Measurements from ENCODE around the gene AGXT. TPM values are rescaled to one million over a fixed set of nuclear protein-coding genes. Genes with fewer than 3 reads are reported as not detected.

The AGXT gene
- total and polyA plus RNA-seq, 4 donors: 254 to 1,572 (median 1,428) TPM

DNA sequence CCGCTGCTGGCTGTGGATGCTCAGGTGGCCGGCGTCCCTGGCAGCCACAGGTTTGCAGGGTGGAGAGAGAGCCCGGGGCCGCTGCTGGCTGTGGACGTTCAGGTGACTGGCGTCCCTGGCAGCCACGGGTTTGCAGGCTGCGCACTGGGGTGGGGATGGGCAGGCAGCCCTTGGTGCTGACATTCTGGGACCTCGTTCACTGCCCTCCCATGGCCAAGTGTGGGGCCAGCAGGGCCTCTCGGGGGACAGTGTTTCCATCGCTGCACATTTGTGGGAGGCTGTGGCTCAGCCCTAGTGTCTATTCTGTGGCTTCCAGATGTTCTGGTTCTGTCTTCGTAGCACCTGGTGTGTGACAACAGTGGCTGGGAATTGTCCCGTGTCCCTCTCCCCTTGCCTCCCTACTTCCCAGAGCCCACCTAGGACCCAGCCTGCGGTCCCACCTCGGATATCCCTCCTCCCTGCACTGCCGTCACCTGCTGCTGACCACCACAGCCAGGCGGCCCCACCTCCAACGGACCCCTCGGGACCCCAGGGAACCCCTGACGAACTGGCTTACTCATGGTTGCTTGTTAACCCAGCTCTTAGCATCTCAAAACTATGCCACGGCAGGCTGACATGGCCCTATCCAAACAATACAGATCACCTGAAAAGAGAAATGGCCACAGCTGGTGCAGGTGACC, 38.4 kb downstream of the AGXT start (continued):
- no peak for TF ChIP-seq REST (IDR thresholded peaks at IDR 0.05)
- TF ChIP-seq, protein P1, sequence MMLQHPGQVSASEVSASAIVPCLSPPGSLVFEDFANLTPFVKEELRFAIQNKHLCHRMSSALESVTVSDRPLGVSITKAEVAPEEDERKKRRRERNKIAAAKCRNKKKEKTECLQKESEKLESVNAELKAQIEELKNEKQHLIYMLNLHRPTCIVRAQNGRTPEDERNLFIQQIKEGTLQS (IDR thresholded peaks at IDR 0.05): no peak
- TF ChIP-seq NR2F2 (IDR thresholded peaks at IDR 0.05): no peak

DNA sequence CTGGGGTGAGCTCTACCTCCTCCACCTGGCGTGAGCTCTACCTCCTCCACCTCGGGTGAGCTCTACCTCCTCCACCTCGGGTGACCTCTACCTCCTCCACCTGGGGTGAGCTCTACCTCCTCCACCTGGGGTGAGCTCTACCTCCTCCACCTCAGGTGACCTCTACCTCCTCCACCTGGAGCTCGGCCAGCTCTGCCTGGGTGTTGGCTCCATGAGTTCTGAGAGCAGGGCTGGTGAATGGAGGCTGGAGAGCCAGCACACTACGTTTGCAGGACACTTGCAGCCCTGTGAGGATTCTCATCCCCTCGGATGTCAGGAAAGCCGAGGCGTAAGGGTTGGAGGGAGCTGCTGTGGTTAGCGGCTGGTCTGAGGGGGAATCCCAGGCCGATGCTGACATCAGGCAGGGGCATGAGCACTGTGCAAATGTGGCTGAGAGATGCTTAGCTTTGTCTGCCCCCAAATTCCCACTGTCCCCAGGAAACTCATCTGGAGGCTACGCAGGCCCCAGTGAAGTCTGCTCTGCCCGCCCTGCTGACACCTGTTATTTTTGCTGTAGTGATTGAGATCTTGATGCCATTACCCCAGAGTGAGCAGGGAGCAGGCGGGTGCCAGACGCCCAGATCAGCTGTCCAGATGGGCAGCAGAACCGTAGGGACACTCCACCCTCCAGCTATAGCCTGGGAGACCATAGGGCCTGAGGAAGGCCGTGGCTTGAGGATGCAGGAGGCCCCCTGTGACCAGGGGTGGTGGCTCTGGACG, 40.8 kb downstream of the AGXT start:
- WGBS: 81% methylated on average over 17 of the region's 17 CpGs
- no peaks in the 10 kb centered on the region for H3K36me3 ChIP-seq (ENCODE audit: control insufficient read depth in 4 of 4, insufficient read depth in 3 of 4, low read depth in 1 of 4, low read length in 3 of 4)
- peaks cover 0 to 15% (median 3%) of the 10 kb centered on the region in 4 donors for H3K4me1 ChIP-seq (ENCODE audit: control insufficient read depth in 4 of 4, insufficient read depth in 4 of 4, low read length in 3 of 4)
- no peaks in the 10 kb centered on the region for H3K9me3 ChIP-seq (ENCODE audit: control insufficient read depth in 4 of 4, low read length in 3 of 4)
- DNase-seq (ENCODE audit: low spot score): no peak
- H3K9ac ChIP-seq (ENCODE audit: low read depth in 1 of 2, low read length in 2 of 2): no peak overlapping the region
- TF ChIP-seq FOXA2 (IDR thresholded peaks at IDR 0.05) (no peak), RXRA (IDR thresholded peaks at IDR 0.05) (no peak), EGR1 (IDR thresholded peaks at IDR 0.05; ENCODE audit: low read depth in 2 of 2) (no peak), TAF1 (conservative IDR thresholded peaks at IDR 0.05) (no peak), NR2F2 (IDR thresholded peaks at IDR 0.05) (no peak), REST (IDR thresholded peaks at IDR 0.05) (no peak), SP1 (IDR thresholded peaks at IDR 0.05) (no peak), MAX (IDR thresholded peaks at IDR 0.05) (no peak), RAD21 (IDR thresholded peaks at IDR 0.05) (no peak), FOXA1 (IDR thresholded peaks at IDR 0.05) (no peak), GABPA (IDR thresholded peaks at IDR 0.05 in 1 of 2, conservative IDR thresholded peaks at IDR 0.05 in 1 of 2) (no peak), HNF4A (conservative IDR thresholded peaks at IDR 0.05) (no peak), CTCF (IDR thresholded peaks at IDR 0.05; ENCODE audit: low read depth, low read length, missing input control) (no peak), YY1 (IDR thresholded peaks at IDR 0.05) (no peak), HNF4G (IDR thresholded peaks at IDR 0.05) (no peak), JUND (IDR thresholded peaks at IDR 0.05) (no peak)
- TF ChIP-seq, protein P1 (IDR thresholded peaks at IDR 0.05): no peak
- TF ChIP-seq, protein P2, sequence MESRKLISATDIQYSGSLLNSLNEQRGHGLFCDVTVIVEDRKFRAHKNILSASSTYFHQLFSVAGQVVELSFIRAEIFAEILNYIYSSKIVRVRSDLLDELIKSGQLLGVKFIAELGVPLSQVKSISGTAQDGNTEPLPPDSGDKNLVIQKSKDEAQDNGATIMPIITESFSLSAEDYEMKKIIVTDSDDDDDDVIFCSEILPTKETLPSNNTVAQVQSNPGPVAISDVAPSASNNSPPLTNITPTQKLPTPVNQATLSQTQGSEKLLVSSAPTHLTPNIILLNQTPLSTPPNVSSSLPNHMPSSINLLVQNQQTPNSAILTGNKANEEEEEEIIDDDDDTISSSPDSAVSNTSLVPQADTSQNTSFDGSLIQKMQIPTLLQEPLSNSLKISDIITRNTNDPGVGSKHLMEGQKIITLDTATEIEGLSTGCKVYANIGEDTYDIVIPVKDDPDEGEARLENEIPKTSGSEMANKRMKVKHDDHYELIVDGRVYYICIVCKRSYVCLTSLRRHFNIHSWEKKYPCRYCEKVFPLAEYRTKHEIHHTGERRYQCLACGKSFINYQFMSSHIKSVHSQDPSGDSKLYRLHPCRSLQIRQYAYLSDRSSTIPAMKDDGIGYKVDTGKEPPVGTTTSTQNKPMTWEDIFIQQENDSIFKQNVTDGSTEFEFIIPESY (IDR thresholded peaks at IDR 0.05): no peak
- H3K4me3 ChIP-seq (ENCODE audit: low read depth in 1 of 3, low read length in 3 of 3): no peak overlapping the region
- no peaks in the 10 kb centered on the region for H3K27me3 ChIP-seq (ENCODE audit: control insufficient read depth in 4 of 4, insufficient read depth in 4 of 4, low read length in 3 of 4)
- no peak overlapping the region for H3K27ac ChIP-seq (ENCODE audit: low read depth in 1 of 2, low read length in 2 of 2)
